Testis (tissue), 3 donors: ENCODE measurements around the gene NEK8. TPM values are rescaled to one million over a fixed set of nuclear protein-coding genes. Genes with fewer than 3 reads are reported as not detected.

Experiments used
- DNase-seq: peaks from one replicate; pipeline ENCODE4 v3.0.0-alpha.2; 2019
- H3K27ac ChIP-seq, 2 donors: fragments of 200-600 bp; sonication (generic); one replicate each; pipeline ENCODE4 v1.5.1; 2019
- H3K27me3 ChIP-seq: fragments of 200-600 bp; sonication (generic); one replicate; pipeline ENCODE4 v1.5.1; 2019
- H3K36me3 ChIP-seq: fragments of 200-600 bp; sonication (generic); one replicate; pipeline ENCODE4 v1.5.1; 2017; ENCODE audit warnings: low read depth; ENCODE audit errors: missing control alignments
- H3K4me1 ChIP-seq: fragments of 200-600 bp; sonication (generic); one replicate; pipeline ENCODE4 v1.5.1; 2019
- H3K4me3 ChIP-seq, 2 donors: fragments of 200-600 bp; sonication (generic); one replicate each; pipeline ENCODE4 v1.5.1; 2017 to 2019
- H3K9me3 ChIP-seq: fragments of 200-600 bp; sonication (generic); one replicate; pipeline ENCODE4 v1.5.1; 2017
- POLR2A ChIP-seq: fragments of 450-650 bp; IDR thresholded peaks from one replicate; pipeline ENCODE4 v1.6.1; 2017; ENCODE audit warnings: antibody characterized with exemption, mild to moderate bottlenecking, moderate library complexity
- WGBS, 2 donors: methylation state at CpG; one replicate each; pipeline ENCODE4 v1.1.5; 2018; 5-methylcytosine and 5-hydroxymethylcytosine counted together
- intact Hi-C: fragments of 100-400 bp; cut with DNase I; formaldehyde crosslinking; loops from one replicate; pipeline ENCODE4 v1.15.1; 2023; ENCODE audit warnings: low total_unique reads
- polyA plus RNA-seq: library from polyadenylated mRNA; stranded (reverse); fragments of 350-450 nt; fragmentation: Illumina TruSeq; extraction: RNeasy Lipid Tissue Mini Kit (QIAGEN cat#74804); gene quantifications from one replicate; pipeline ENCODE4 v1.2.3, GENCODE V29; 2014; ENCODE audit warnings: low read depth, low replicate concordance; ENCODE audit not compliant: insufficient read depth
- small RNA-seq, 2 donors: library from RNA; depleted of rRNA; stranded (forward); fragments of <200 nt; gene quantifications; one replicate each; pipeline ENCODE3, GENCODE V24; 2016
- total RNA-seq, 2 donors: library from RNA; depleted of rRNA; stranded (reverse); fragments of >200 nt; gene quantifications; one replicate each; pipeline ENCODE4 v1.2.3, GENCODE V29; 2016
- TF ChIP-seq, protein P1 (sequence below), 3 experiments: fragments of 450-650 bp in 2 of 3; fragments of 200-600 bp in 1 of 3; sonication (generic) in 1 of 3; IDR thresholded peaks; one replicate each; pipeline ENCODE4 v1.5.1; 2016 to 2019; ENCODE audit warnings: antibody characterized with exemption in 3 of 3, mild to moderate bottlenecking in 2 of 3, moderate library complexity in 1 of 3

NEK8 gene
- total and polyA plus RNA-seq, 3 donors from 2014 or later = 7.3 to 10.7 (median 10.1) TPM

DNA sequence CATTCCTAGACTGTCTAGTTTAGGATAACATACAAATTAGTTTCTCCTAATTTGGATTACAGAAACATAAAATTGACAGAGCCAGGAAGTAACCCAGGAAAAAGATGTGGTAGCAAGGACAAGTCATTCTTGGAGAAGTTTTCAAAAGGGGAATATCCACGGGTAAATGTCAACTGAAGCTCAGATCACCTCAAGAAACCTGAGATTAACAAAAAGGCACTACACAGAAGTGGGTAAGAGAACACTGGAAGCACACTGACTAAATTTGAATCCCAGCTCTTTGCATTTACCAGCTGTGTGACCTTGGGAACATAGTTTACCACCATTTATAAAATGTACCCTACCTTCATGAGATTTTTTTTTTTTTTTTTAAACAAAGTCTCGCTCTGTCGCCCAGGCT is 54.6 kb downstream of the NEK8 start:
- 82 to 89% methylated on average over 3 of the region's 3 CpGs for WGBS, 2 donors
- Histone ChIP-seq H3K9me3 (no peaks in the 10 kb centered on the region), H3K4me1 (no peaks in the 10 kb centered on the region), H3K36me3 (no peaks in the 10 kb centered on the region), H3K27me3 (no peaks in the 10 kb centered on the region), H3K27ac (no peak overlapping the region), H3K4me3 (no peak overlapping the region)
- intact Hi-C loops = no loop called here
- no peak for TF ChIP-seq POLR2A
- TF ChIP-seq, protein P1, sequence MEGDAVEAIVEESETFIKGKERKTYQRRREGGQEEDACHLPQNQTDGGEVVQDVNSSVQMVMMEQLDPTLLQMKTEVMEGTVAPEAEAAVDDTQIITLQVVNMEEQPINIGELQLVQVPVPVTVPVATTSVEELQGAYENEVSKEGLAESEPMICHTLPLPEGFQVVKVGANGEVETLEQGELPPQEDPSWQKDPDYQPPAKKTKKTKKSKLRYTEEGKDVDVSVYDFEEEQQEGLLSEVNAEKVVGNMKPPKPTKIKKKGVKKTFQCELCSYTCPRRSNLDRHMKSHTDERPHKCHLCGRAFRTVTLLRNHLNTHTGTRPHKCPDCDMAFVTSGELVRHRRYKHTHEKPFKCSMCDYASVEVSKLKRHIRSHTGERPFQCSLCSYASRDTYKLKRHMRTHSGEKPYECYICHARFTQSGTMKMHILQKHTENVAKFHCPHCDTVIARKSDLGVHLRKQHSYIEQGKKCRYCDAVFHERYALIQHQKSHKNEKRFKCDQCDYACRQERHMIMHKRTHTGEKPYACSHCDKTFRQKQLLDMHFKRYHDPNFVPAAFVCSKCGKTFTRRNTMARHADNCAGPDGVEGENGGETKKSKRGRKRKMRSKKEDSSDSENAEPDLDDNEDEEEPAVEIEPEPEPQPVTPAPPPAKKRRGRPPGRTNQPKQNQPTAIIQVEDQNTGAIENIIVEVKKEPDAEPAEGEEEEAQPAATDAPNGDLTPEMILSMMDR (IDR thresholded peaks at IDR 0.05) = no peak
- DNase-seq = no peak

DNA sequence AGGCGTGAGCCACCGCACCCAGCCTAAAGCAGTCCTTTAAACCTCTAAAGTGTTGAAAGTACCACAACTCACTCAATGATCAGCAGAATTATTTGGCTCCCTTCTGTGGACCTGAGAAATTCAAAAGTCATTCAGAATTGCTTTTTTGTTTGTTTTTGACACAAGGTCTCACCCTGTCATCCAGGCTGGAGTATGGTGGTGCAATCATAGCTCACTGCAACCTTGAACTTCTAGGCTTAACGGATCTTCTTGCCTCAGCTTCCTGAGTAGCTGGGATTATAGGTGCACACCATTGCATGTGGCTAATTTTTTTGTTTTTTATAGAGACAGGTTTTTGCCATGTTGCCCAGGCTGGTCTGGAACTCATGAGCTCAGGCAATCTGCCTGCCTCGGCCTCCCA is 59.5 kb downstream of the NEK8 start:
- intact Hi-C loops = no loop called here
- Histone ChIP-seq H3K9me3 (no peaks in the 10 kb centered on the region), H3K27me3 (no peaks in the 10 kb centered on the region), H3K36me3 (no peaks in the 10 kb centered on the region), H3K4me3 (no peak overlapping the region), H3K4me1 (no peaks in the 10 kb centered on the region), H3K27ac (no peak overlapping the region)
- WGBS, 2 donors = 88 to 91% methylated on average over 4 of the region's 4 CpGs
- TF ChIP-seq, protein P1 (IDR thresholded peaks at IDR 0.05) = no peak
- TF ChIP-seq POLR2A = no peak
- no peak for DNase-seq

Small RNA genes lying within 50 kb of the gene (small RNA-seq; reads per million reads assigned to genes)
- gene SNORD42A (0 reads per million in 2 donors), gene SNORD42B (0 reads per million in 2 donors), gene SNORD4A (0 reads per million in 2 donors), gene SNORD4B (0 reads per million in 2 donors)

Other genes starting within 250 kb of the NEK8 start
- under 1 TPM; 0.24 to 0.50 TPM for gene FOXN1, start 222.4 kb upstream of the NEK8 start, total RNA-seq
- 0.69 TPM for gene FOXN1, start 222.4 kb upstream of the NEK8 start, polyA plus RNA-seq
- gene UNC119, start 176.2 kb upstream of the NEK8 start, total RNA-seq = 100 to 1,000 TPM; 175 to 180 TPM
- gene UNC119, start 176.2 kb upstream of the NEK8 start, polyA plus RNA-seq = 94.9 TPM
- 100 to 1,000 TPM in 1 of 2 donors, 10 to 100 TPM in 1; 92.4 to 124 TPM for gene PIGS, start 157.3 kb upstream of the NEK8 start, total RNA-seq
- 57.7 TPM for gene PIGS, start 157.3 kb upstream of the NEK8 start, polyA plus RNA-seq
- gene ALDOC, start 151.9 kb upstream of the NEK8 start, total RNA-seq = 10 to 100 TPM; 30.7 to 65.8 TPM
- 29.2 TPM for gene ALDOC, start 151.9 kb upstream of the NEK8 start, polyA plus RNA-seq
- gene SPAG5, start 129.8 kb upstream of the NEK8 start, total RNA-seq = 100 to 1,000 TPM in 1 of 2 donors, 10 to 100 TPM in 1; 79.4 to 116 TPM
- gene SPAG5, start 129.8 kb upstream of the NEK8 start, polyA plus RNA-seq = 232 TPM
- 10 to 100 TPM; 38.0 to 41.7 TPM for gene RSKR, start 114.6 kb upstream of the NEK8 start, total RNA-seq
- 18.1 TPM for gene RSKR, start 114.6 kb upstream of the NEK8 start, polyA plus RNA-seq
- 100 to 1,000 TPM; 128 to 147 TPM for gene BLTP2, start 83.6 kb upstream of the NEK8 start, total RNA-seq
- 84.7 TPM for gene BLTP2, start 83.6 kb upstream of the NEK8 start, polyA plus RNA-seq
- gene SDF2, start 66.9 kb upstream of the NEK8 start, total RNA-seq = 10 to 100 TPM; 59.7 to 65.0 TPM
- gene SDF2, start 66.9 kb upstream of the NEK8 start, polyA plus RNA-seq = 64.6 TPM
- gene SUPT6H, start 66.6 kb upstream of the NEK8 start, total RNA-seq = 100 to 1,000 TPM; 121 to 129 TPM
- gene SUPT6H, start 66.6 kb upstream of the NEK8 start, polyA plus RNA-seq = 64.8 TPM
- gene PROCA1, start 16.9 kb upstream of the NEK8 start, total RNA-seq = 100 to 1,000 TPM in 1 of 2 donors, 10 to 100 TPM in 1; 90.2 to 322 TPM
- 286 TPM for gene PROCA1, start 16.9 kb upstream of the NEK8 start, polyA plus RNA-seq
- 10 to 100 TPM; 30.4 to 47.3 TPM for gene RAB34, start 10.9 kb upstream of the NEK8 start, total RNA-seq
- 42.1 TPM for gene RAB34, start 10.9 kb upstream of the NEK8 start, polyA plus RNA-seq
- 100 to 1,000 TPM; 200 to 343 TPM for gene RPL23A, start 8.8 kb upstream of the NEK8 start, total RNA-seq
- 757 TPM for gene RPL23A, start 8.8 kb upstream of the NEK8 start, polyA plus RNA-seq
- 1 to 10 TPM; 4.2 to 8.6 TPM for gene TLCD1, start 2.6 kb upstream of the NEK8 start, total RNA-seq
- 18.0 TPM for gene TLCD1, start 2.6 kb upstream of the NEK8 start, polyA plus RNA-seq
- 10 to 100 TPM; 35.3 to 47.2 TPM for gene TRAF4, start 15.2 kb downstream of the NEK8 start, total RNA-seq
- 33.1 TPM for gene TRAF4, start 15.2 kb downstream of the NEK8 start, polyA plus RNA-seq
- 10 to 100 TPM; 69.6 to 74.5 TPM for gene FAM222B, start 114.0 kb downstream of the NEK8 start, total RNA-seq
- gene FAM222B, start 114.0 kb downstream of the NEK8 start, polyA plus RNA-seq = 84.5 TPM
- gene ERAL1, start 126.2 kb downstream of the NEK8 start, total RNA-seq = 10 to 100 TPM; 61.1 to 75.2 TPM
- gene ERAL1, start 126.2 kb downstream of the NEK8 start, polyA plus RNA-seq = 54.8 TPM
- gene FLOT2, start 168.9 kb downstream of the NEK8 start, total RNA-seq = 10 to 100 TPM; 20.9 to 31.3 TPM
- gene FLOT2, start 168.9 kb downstream of the NEK8 start, polyA plus RNA-seq = 33.2 TPM
- 10 to 100 TPM; 14.9 to 18.6 TPM for gene DHRS13, start 174.3 kb downstream of the NEK8 start, total RNA-seq
- 8.7 TPM for gene DHRS13, start 174.3 kb downstream of the NEK8 start, polyA plus RNA-seq
- 10 to 100 TPM; 82.4 to 85.3 TPM for gene PHF12, start 222.7 kb downstream of the NEK8 start, total RNA-seq
- 38.8 TPM for gene PHF12, start 222.7 kb downstream of the NEK8 start, polyA plus RNA-seq